Fibroblast of skin of left biceps (primary cell): ENCODE data around the gene SLC48A1.
A peak's percentile ranks its signal among the peaks of the same experiment; 100 is the strongest.

ENCODE experiments used
- DNase-seq, 2 experiments: peaks; one replicate each; pipeline ENCODE4 v3.0.0-alpha.2; 2013; ENCODE audit warnings: low read depth in 2 of 2

SLC48A1 gene

DNA sequence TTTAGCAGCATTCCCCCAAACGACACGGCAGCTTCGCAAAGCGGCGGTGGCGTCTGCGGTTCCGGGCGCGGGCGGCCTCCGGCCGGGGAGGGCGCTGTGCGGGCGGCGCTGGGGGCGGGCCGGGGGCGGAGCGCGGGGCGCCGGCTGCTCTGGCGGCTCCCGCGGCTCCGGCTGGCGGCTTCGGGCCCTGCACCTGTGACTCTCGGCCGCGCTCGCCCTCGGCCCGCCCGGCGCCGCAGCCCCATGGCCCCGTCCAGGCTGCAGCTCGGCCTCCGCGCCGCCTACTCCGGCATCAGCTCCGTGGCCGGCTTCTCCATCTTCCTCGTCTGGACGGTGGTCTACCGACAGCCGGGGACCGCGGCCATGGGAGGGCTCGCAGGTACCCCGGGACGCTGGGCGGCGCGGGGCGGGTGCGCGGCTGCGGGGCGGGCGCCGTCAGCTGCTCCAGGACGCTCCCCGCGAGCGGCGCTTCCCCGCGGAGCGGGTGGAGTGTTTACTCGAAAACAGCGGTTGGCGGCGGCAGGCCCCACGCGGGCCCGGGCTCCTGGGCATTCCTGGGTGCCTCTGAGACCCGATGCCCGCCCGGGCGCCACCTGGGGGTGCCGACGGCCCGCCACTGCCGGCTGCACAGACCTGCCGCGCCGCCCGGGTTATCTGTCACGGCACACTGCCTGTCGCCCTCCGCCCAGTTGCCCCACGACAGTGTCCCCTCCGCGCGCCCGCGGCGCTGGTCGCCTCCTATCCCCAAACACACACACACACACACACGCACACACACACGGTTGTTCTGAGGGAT, at the start of gene SLC48A1:
TSS of gene SLC48A1 (plus strand) at position 177 of the 796 bp plus-strand sequence. CDS start at position 244, 67 bp downstream.
- peak in 1 of 2 experiments; percentile 20 for DNase-seq

DNA sequence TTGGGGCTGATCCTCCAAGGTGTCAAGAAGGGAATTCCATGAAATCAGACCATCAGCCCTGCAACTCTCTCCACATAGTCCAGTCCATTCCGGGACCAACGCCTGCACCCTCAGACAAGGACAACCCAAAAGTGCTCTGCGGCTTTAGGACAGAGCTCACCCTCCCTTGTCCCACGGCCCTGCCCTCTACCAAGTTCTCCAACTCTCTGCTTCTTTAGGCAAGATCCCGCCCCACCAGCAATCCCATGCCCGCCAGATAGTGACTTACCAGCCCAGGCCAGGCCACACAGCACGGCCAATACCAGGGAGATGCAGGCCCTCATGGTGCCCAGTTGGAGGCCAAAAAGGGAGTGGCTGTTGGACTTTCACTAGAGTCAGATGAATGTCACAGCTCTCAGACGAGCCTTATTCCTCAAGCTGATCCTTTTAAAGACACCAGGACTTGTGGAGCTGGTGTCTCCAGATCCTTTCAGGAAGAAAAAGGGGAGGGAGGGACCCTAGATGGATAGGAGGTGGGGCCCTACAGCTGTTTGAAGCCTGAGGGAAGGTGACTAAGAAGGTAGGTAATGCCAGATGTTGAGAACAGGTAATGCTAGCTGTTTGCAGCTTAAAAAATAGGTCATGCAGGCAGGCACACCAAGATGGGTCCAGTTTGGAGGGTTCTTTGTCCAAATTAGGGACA, 47.8 kb upstream of the SLC48A1 start, which contains the start of gene ENDOU:
TSS of gene ENDOU (minus strand) at position 400 of the 682 bp plus-strand sequence. CDS start at position 323, 77 bp downstream.
- DNase-seq, result no peak

DNA sequence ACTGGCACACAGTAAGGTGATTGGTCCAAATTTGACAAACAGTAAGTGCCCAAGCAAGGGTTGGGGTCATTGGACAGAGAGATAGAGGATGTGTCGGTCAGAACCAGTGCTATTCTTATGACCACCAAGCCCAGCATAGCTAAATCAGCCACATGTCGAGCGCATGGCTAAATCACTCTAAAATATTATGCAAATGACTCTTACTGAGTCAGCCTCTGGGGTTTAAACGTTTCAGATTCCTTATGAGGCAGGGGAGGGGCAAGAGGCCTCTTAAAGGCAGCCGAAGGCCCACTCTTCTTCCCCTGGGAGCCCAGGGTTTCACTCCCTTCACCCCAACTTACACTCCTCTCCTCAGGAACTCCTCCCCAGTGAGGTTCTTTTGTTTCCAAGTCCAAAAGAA, 47.1 kb upstream of the SLC48A1 start:
- DNase-seq, result peak; percentile 57 to 67

DNA sequence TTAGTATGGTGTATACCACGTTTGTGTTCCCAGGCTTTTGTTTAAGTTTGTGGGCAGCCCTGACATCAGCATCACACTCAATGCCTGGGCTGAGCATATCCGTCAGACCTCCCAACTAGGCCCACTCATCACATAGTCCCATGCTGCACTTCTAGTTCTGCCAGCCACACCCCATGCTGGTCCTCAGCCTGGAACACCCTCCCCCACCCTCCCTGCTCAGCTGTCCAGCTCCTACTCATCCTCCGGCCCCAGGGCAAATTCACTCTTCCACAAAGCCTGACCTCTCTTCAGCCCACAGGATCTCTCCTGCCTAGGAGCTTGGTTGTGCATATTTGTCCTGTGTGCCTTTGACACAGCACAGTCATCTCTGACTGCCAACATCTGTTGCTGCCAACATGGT, 43.8 kb upstream of the SLC48A1 start:
- no peak for DNase-seq

DNA sequence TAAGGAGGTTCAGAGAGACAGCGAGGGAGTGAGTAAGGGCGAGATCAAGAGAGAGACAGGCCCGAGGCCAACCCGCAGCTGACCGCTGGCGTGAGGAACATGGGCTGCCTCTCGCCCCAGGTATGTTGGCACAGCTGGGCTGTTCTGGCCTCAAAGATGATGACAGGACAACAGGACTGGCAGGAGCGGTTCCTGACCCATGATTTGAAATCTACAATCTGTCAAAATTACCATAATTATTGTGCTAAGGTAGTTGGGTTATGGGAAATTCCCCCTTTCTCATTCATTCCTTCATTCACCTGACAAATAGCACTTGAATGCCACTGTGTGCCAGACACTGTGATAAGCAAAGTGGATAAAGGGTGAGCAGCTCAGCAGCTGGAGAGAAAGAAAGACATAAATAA, 42.7 kb upstream of the SLC48A1 start:
- no peak for DNase-seq

DNA sequence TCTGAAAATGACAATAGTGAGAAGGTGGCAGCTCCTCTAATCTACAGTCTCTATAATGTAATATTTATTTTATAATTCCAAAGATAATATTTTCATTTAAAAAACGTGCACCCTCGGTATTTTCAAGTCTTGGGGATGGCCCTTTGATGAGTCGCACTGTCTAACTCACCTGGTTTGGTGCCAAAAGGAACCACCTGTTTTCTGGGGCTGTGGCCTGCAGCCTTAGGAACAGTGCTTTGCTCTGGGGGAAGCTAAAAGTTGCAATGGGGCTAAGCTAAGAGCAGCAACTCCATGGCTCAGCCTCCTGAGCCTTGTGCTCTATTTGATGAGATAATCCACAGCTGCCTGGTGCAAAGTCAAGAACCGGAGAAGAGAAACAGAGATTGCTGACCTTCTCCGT, 41.3 kb upstream of the SLC48A1 start:
- no peak for DNase-seq

DNA sequence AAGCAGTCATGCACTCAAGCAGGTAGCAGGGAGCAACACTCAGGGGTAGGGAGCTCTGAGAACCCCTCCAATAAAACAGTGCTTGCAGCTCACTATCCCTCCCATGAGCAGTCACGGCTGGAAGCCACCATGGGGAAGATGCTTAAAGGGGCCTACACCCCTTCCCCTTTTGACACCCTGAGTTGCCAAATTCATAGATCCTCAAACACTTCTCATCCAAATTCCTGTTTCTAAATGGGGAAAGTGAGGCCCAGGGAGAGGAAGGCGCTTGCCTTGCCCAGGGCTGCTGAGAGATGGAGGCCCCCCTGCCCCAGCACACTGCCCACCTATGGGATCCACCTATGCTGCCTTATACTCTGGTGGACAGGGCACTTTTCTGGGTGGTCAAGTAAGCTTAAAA, 40.5 kb upstream of the SLC48A1 start:
- DNase-seq, result no peak

DNA sequence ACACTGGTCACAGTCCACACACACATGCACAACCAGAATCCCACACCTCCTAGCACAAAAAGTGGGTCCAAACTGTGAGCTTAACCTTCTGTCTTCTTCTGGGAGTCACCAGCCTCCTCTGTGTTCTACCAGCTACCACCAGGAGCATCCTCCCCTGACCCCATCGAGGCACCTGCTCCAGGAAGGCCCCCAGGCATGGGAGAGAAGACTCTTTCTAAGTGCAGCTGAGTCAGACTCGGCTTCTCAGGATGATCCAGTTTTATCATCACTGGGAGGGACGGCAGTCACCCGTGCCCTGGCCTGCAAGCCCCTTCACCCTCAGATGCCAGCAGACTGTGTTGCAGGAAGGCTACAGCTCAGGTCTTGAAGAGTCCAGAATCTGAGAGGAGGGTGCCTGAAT, 39.9 kb upstream of the SLC48A1 start:
- DNase-seq, result no peak

DNA sequence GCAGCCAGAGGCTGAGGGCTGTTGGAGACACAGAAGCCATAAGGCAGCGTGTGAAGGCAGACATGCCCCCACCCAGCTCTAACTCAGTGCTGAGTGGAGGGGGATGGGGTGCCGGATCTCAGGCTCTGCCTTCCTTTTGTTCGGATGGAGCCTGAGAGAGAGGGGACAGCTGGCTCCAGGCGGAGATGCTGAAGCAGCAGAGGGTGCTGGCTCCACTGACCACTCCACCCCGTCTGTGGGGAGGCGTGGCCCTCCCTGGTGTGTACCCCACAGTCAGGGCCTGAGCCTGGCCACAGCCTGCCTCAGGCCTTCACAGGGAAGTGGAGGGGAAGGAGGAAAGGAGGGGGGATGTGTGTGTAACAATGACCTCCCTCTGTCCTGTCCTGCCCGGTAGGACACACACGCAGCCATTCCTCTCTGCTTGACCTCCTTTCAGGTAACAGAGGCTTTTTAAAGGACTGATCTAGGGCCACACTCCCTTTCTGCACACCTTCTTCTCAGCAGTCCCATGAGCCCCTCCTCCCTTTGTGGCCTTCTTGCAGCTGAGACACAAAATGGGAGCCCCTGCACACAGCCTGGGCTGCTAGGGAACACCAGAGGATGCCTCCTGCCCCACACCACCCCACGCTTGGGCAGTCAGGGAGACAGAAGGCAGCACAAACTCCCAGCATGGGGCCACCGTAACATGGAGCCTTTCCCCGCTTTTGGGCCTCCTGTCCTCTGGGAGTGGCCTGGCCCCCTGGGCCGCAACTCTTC, 38.1 kb upstream of the SLC48A1 start:
- DNase-seq, result no peak

DNA sequence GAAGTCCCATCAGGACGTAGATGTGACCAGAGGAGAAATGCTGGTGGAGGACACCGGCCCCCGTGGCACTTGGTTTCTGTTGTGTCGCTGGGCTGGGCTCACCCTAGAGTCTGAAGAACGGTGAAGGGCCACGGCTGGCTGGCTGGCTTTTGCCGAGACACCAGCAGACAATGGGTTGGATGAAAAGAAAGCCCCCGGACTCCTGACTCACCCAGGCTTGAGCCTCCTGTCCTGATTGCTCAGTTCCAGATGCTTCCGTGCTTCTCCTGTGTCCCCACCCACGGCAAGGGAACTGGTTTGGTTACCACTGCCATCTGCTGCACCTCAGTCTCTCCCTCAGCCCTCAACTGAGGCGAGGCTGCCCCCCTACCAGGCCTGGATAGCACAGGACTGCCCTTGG, 37.4 kb upstream of the SLC48A1 start:
- DNase-seq, result no peak

DNA sequence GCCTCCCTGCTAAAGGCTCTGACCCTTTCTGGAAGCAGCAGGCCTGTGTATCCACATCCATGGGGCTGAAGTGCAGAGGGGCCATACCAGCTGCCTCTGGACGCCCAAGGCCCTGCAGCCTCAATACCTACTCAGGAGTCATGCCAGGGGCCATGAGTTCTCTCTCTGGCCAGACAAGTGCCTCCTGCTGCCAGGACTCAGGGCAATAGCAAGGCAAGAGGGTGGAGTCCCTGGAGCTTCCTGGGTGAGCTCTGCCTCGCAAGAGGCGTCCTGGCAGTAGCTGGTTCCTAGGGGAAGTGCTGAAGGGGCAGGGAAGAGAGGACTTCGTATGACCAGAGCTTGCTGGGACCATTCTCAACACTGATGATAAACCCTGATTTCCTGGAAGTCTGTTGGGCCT, 36.8 kb upstream of the SLC48A1 start:
- DNase-seq, result no peak

DNA sequence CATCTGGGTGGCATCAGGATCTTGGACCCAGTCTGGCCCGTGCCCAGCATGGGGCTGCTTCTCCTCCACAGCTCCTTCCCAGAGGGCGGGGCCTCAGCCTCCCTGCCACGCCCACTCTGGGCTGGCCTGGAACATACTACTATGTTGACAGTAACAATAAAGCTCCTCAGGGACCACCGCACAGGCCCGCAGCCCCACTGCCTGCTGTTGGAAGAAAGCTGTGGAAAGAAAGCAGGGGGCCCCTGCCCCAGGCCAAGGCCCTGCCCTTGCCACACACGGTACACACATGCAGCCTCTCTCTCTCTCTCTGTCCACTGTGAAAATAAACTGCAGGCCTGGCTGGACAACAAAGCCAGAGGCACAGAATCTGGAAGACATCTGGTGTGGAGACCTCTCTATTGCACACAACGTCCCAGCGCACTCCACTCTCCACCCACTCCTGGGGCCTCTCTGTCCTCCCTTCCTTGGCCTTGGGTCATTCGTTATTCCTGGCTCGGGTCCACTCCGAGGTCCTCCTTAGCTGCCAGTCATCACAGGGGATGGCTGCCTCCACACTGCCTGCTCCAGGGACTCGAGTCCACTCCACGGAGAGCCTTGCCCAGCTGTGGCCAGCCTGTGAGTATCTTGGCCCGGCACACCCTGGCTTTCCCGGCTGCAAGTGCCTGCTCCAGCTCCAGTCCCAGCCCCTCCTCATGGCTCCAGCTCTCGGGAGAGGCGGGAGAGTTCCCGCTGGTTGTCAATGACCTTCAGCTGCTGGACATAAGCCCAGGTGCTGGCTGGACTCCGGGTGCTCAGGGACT, 36.0 kb upstream of the SLC48A1 start:
- DNase-seq, result no peak

DNA sequence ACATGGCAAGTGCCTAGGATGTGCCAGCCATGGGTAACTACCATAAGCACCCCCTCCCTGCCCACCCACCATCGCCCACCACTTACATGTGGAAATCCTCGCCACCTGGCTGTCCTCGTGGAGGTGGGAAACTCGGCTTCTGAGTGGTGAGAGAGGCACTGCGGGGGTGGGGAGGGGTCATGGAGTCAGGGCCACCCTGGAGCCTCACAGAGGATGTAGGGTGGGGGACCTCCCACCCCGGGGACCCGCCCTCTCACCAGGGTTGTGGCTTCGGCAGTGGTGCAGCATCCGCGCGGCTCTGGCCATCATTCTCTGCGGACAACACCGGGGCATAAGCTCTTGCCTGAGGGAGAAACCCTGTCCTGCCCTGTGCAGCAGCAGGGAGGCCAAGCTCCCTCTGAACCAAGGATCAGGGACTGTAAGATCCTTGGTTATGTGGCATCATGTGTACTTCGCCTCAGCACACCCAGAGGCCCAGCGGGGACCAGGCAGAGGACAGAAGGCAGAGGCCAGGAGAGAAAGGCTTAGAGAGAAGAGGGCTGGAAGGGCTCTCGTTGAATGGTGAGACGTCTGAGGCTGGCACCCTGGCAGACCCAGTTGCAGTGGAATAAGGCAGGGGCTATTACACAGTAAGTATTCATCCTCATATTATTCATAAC, 35.0 kb upstream of the SLC48A1 start:
- no peak for DNase-seq

DNA sequence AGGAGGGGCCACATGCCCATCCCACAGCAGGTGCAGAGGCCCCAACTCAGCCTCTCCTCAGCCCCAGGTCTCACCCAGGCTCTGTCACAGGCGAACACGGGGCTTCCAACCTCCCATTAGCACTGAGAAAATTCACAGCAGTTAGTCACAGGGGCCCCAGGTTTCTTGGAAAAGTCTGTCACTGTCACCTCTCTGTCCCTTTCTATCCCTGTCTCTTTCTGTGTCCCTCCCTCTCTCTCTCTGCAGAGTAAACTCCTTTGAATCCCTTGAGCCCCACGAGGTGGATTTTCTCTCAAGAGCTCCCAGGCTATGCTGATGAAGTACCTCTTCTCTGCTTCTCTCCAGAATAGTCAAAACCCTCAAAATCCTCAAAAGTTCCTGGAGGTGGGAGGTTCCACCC, 33.7 kb upstream of the SLC48A1 start:
- DNase-seq, result no peak

DNA sequence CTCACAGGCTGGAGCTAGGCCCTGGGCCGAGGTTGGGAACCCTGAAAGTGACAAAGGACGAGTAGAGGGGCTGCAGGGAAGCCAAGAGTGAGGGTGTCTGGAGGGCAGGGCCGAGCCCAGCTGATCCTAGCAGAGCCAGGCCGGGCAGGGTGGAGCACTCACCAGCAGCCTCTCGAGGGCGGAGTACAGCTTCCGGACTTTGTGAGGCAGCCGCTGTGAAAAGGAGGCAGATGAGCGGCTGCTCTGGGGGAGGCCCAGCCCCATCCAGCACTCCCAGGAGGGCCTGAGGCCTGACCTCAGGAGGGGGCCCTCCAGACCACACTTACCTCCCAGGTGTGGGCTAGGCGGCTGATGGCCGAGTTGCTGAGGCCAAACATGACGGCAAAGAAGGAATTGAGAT, 33.1 kb upstream of the SLC48A1 start:
- no peak for DNase-seq

DNA sequence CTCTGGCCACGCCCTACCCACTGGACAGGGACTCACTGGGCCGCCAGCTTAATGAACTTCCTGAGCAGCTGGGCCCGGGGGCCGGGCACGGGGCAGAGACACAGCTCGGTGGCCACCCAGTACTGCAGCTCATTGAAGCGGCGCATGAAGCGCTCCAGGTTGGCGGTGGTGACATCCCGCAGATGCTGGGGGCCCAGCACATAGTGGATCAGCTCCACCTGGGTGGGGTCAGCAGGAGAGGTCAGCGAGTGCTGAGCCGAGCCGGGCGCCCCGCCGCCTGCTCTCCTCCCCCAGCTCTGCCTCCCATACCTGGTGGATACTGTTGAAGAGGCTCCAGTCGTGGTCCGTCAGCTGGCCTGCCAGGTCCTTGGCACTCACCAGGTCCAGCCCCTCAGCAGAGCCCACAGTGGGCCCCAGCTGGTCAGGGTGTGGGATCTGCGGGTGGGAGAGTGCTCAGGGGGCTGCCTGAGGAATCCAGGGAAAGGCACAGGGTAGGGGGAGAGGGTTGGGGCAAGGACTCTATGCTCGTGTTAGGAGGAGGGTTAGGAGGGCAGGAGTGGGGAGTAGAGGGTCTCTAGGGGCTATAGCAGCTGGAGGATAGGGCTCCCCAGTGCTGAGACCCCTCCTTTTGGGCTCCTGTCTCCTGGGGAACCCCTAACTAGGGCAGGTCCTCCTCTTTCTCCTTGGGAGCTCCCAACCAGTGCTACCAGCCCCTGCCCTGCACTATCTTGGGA, 32.3 kb upstream of the SLC48A1 start:
- no peak for DNase-seq

DNA sequence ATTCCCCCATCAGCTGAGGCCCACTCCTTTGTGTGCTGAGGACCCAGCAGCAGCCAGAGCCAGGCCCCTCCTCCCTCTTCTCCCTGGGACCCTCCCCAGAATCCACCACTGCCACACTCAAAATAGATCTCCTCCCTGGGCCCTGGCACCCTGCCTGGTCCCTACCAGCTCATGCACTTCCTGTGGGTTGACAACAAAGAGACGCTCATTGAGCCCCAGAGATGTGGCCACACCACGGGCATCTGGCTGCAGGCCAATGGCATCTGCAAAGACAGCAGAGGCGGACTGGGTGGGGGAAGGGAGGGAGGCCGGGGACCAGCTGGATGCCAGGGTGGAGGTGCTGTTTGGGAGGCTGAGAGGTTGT, 31.7 kb upstream of the SLC48A1 start:
- no peak for DNase-seq

DNA sequence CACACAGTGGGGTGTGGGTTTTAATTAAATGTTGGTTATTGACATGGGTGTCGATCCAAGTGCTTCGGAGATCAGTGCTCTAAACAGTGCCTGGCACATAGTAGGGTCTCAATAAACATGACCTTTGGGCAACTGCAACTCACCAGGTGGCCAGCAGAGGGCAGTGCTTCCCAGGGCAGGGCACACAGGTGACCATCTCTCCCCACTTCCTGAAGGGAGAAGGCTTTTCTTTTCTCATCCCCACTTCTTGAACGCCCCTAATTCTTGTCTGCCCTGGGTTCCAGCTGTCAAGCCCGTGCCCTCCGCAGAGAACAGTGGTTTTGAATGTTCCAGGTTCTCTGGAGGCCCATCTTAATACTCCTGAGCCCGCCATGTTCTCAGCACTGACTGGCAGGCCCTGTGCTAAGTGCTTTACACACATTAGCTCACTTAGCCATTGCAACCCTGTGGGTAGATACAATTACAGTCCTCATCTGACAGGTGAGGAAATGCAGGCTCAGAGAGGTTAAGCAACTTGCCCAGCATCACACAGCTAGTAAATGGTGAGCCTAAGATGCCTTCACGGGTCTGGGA, 30.7 kb upstream of the SLC48A1 start:
- no peak for DNase-seq

DNA sequence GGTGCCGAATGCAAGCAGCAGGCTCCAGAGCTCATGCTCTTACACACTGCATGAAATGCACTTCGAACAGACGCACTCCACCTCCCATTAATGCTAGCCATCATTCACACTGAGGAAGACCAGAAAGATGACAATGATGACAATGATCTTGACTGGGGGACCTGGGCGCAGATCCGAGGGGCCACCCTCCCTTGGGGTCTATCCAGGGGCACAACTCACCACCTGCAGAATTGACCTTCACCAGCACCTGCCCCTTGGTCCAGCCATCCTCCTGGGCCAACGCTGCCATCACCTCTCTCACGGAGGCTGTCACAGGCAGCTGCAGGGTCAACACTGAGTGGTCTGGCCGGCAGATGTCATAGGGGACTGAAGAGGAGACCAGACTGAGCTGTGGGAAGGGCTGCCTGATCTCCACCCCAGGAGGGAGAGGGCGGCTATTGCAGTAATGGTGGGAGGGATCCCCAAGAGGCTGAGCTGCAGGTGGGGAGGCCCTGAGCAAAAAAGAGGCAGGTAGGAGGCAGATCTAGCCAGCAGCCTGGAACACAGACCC, 29.7 kb upstream of the SLC48A1 start:
- DNase-seq, result no peak
